ENCODE measurements around the gene TGFB2.
A peak's percentile ranks its signal among the peaks of the same experiment; 100 is the strongest.

Gene TGFB2

DNA sequence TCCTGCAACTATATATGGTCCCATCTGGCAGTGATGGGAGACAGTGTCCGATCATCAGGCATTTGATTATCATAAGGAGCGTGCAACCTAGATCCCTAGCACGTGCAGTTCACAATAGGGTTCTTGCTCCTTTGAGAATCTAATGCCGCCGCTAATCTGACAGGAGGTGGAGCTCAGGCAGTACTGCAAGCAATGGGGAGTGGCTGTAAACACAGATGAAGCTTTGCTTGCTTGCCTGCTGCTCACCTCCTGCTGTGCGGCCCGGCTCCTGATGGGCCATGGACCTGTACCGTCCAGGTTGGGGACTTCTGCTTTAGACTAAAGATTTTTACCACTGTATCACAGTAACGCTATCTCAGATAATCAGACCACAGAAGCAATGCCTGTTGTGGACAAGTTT lies 63.8 kb downstream of the TGFB2 start:
- H3K4me3 ChIP-seq (ENCODE audit: low read depth, low read length) = no peak overlapping the region
- DNase-seq (ENCODE audit: low read depth, low spot score) = no peak
- TF ChIP-seq, protein P1, sequence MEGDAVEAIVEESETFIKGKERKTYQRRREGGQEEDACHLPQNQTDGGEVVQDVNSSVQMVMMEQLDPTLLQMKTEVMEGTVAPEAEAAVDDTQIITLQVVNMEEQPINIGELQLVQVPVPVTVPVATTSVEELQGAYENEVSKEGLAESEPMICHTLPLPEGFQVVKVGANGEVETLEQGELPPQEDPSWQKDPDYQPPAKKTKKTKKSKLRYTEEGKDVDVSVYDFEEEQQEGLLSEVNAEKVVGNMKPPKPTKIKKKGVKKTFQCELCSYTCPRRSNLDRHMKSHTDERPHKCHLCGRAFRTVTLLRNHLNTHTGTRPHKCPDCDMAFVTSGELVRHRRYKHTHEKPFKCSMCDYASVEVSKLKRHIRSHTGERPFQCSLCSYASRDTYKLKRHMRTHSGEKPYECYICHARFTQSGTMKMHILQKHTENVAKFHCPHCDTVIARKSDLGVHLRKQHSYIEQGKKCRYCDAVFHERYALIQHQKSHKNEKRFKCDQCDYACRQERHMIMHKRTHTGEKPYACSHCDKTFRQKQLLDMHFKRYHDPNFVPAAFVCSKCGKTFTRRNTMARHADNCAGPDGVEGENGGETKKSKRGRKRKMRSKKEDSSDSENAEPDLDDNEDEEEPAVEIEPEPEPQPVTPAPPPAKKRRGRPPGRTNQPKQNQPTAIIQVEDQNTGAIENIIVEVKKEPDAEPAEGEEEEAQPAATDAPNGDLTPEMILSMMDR (IDR thresholded peaks at IDR 0.05; ENCODE audit: low read depth, low read length) = no peak
- in situ Hi-C loops (cut with HindIII; ENCODE audit: low sequenced_read_pairs) = no loop called here

DNA sequence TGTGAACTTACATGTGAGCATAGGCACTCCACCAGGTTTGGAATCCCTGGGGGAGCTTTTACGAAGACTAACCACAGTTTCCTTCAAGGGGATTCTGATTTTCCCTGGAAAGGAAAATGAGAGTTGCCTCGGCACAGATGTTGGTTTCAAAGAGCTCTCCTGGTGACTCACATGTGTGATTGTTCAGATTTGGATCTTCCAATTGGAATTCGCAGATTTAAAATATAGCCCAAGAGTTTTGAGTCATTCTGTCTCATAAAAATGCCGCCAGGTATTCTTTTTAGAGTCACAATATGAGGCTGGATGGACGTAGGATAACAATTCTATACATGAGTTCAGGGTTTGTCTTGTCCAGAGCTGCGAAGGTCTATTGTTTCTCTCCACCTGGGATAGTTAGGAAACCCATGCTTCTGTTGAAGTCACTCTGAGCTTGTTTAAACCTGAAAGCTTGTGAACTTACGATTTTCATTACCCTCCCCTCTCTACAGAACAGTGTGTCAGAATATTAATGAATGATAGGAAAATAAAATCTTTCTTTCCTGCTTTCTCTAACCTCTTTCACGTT lies 64.9 kb downstream of the TGFB2 start:
- no peak overlapping the region for H3K4me3 ChIP-seq (ENCODE audit: low read depth, low read length)
- TF ChIP-seq, protein P1 (IDR thresholded peaks at IDR 0.05; ENCODE audit: low read depth, low read length) = no peak
- in situ Hi-C loops (cut with HindIII; ENCODE audit: low sequenced_read_pairs) = no loop called here
- DNase-seq (ENCODE audit: low read depth, low spot score) = peak; percentile 46

DNA sequence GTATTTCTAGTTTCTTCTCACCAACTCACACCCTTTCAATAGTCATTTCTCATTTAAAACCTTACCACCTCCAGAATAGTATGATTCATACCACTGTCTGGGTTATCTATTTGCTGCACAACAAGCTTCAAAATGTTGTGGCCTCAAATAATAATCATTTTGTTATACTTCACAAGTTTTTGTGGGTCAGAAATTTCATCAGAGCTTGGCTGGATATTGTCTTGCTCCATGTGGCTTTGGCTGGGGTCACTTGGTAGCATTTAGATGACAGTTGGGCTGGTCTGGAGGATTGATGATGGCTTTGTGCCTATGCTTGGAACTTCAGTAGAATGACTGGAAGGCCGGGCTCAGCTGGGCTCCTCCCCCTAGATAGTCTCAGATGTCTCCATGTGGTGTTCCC lies 66.0 kb downstream of the TGFB2 start:
- in situ Hi-C loops (cut with HindIII; ENCODE audit: low sequenced_read_pairs) = no loop called here
- TF ChIP-seq, protein P1 (IDR thresholded peaks at IDR 0.05; ENCODE audit: low read depth, low read length) = no peak
- H3K4me3 ChIP-seq (ENCODE audit: low read depth, low read length) = no peak overlapping the region
- DNase-seq (ENCODE audit: low read depth, low spot score) = no peak

DNA sequence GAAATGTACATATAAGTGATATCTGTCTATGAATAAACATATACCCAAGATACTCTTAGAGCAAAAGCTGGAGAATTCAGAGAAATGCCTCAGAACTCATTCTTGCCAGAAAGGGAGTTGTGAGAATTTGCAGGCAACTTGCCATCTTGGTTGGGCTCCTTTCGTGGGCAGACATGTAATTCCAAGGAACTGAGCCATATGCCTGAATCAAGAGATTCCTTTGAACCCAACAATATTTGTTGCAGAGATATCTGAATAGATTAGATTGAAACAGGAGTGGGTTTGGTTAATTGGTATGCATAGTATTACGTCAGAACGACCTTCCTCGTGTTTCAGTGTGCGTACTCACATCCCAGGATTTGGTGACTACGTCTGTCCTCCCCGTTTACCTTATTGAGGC lies 67.0 kb downstream of the TGFB2 start:
- TF ChIP-seq, protein P1 (IDR thresholded peaks at IDR 0.05; ENCODE audit: low read depth, low read length) = no peak
- in situ Hi-C loops (cut with HindIII; ENCODE audit: low sequenced_read_pairs) = no loop called here
- peak; percentile 80 for DNase-seq (ENCODE audit: low read depth, low spot score)

DNA sequence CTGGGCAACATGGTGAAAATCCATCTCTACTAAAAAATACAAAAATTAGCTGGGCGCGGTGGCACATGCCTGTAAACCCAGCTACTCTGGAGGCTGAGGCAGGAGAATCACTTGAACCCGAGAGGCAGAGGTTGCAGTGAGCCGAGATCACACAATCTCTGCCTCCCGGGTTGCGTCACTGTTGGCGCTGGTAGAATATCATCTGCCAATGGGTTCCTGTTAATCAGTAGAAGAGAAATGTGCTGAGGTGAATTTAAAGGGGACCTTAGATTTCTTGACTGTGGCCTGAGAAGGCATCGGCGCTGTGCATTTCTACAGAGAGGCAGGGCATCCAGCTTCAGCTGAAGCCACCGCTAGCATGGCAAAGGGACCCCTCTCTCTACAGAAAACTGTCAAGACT lies 68.0 kb downstream of the TGFB2 start:
- DNase-seq (ENCODE audit: low read depth, low spot score) = no peak
- TF ChIP-seq, protein P1 (IDR thresholded peaks at IDR 0.05; ENCODE audit: low read depth, low read length) = no peak
- H3K4me3 ChIP-seq (ENCODE audit: low read depth, low read length) = no peak overlapping the region
- in situ Hi-C loops (cut with HindIII; ENCODE audit: low sequenced_read_pairs) = no loop called here

More for the DNA sequence above, 67.0 kb downstream of the TGFB2 start:
- H3K4me3 ChIP-seq (ENCODE audit: low read depth, low read length) = no peak overlapping the region

DNA sequence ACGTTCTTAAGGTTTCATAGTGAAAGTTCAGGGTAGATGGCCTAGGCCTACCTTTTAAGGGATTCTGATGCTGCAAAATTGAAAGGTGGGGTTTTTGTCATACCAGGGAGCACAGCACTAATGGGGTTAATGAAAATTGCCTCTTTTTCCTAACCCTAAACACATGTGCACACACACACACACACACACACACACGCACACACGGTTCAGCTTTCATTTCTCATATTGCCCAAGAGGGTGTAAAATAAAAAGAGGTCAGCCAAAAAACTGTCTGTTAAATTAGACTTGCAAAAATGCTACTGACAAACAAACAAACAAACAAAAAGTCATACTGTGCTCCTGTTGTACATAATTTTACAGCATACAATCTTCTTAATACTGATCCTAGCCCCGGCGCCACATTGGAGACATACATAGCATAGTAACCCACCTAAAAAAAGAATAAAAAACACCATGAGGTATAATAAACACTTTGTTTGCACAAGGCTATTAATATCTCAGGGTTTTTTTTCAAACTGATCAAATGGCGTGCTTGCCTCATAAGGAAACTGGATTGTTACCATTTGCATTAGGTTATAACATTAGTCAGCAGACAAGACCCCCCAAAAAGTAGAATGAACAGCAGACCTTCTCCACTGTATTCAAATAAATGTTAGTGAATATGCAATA lies 69.1 kb downstream of the TGFB2 start:
- in situ Hi-C loops (cut with HindIII; ENCODE audit: low sequenced_read_pairs) = no loop called here
- TF ChIP-seq, protein P1 (IDR thresholded peaks at IDR 0.05; ENCODE audit: low read depth, low read length) = no peak
- no peak overlapping the region for H3K4me3 ChIP-seq (ENCODE audit: low read depth, low read length)
- DNase-seq (ENCODE audit: low read depth, low spot score) = no peak

Data from astrocyte of the spinal cord (primary cell).